COLO668 (cell line): Measurements from ENCODE around the gene ABLIM2.
A peak's percentile ranks its signal among the peaks of the same experiment; 100 is the strongest.

Experiments
- DNase-seq: peaks from one replicate; lab custom pipeline; 2025; ENCODE audit not compliant: unreplicated experiment; lab: John Stamatoyannopoulos, UW

The ABLIM2 gene

GRCh38 chr4:8194306-8195242 is 36.0 kb upstream of the ABLIM2 start:
- DNase-seq, result peak; percentile 12

GRCh38 chr4:8192748-8193738 is 34.4 kb upstream of the ABLIM2 start:
- peak; percentile 84 for DNase-seq

- peak; percentile 26 for DNase-seq
Observed at GRCh38 chr4:8191136-8191747, 32.6 kb upstream of the ABLIM2 start.

GRCh38 chr4:8189551-8190466 is 31.2 kb upstream of the ABLIM2 start:
- DNase-seq, result no peak

- DNase-seq, result peak; percentile 88
Observed at GRCh38 chr4:8188743-8189550, 30.3 kb upstream of the ABLIM2 start.

GRCh38 chr4:8188085-8188484 is 29.5 kb upstream of the ABLIM2 start:
- DNase-seq, result peak; percentile 8

- DNase-seq, result no peak
Observed at GRCh38 chr4:8185930-8186329, 27.3 kb upstream of the ABLIM2 start.

GRCh38 chr4:8185295-8185694 is 26.7 kb upstream of the ABLIM2 start:
- DNase-seq, result no peak

GRCh38 chr4:8184061-8184460 is 25.4 kb upstream of the ABLIM2 start:
- no peak for DNase-seq

GRCh38 chr4:8182858-8183725 is 24.5 kb upstream of the ABLIM2 start:
- peak; percentile 5 for DNase-seq

GRCh38 chr4:8182294-8182693 is 23.7 kb upstream of the ABLIM2 start:
- DNase-seq, result no peak

- no peak for DNase-seq
Observed at GRCh38 chr4:8181844-8182243, 23.2 kb upstream of the ABLIM2 start.

- DNase-seq, result no peak
Observed at GRCh38 chr4:8181119-8181518, 22.5 kb upstream of the ABLIM2 start.

- DNase-seq, result no peak
Observed at GRCh38 chr4:8180310-8181093, 21.9 kb upstream of the ABLIM2 start.

- no peak for DNase-seq
Observed at GRCh38 chr4:8179771-8180170, 21.2 kb upstream of the ABLIM2 start.

- DNase-seq, result no peak
Observed at GRCh38 chr4:8179074-8179473, 20.5 kb upstream of the ABLIM2 start.

- no peak for DNase-seq
Observed at GRCh38 chr4:8177956-8178355, 19.3 kb upstream of the ABLIM2 start.

GRCh38 chr4:8177552-8177951 is 18.9 kb upstream of the ABLIM2 start:
- DNase-seq, result no peak
